Measurements from ENCODE around the gene ECEL1. TPM values are rescaled to one million over a fixed set of nuclear protein-coding genes. Genes with fewer than 3 reads are reported as not detected.
A peak's percentile ranks its signal among the peaks of the same experiment; 100 is the strongest.

Gene ECEL1
- total and polyA plus RNA-seq, 12 donors = 3.9 to 31.7 (median 7.3) TPM

DNA sequence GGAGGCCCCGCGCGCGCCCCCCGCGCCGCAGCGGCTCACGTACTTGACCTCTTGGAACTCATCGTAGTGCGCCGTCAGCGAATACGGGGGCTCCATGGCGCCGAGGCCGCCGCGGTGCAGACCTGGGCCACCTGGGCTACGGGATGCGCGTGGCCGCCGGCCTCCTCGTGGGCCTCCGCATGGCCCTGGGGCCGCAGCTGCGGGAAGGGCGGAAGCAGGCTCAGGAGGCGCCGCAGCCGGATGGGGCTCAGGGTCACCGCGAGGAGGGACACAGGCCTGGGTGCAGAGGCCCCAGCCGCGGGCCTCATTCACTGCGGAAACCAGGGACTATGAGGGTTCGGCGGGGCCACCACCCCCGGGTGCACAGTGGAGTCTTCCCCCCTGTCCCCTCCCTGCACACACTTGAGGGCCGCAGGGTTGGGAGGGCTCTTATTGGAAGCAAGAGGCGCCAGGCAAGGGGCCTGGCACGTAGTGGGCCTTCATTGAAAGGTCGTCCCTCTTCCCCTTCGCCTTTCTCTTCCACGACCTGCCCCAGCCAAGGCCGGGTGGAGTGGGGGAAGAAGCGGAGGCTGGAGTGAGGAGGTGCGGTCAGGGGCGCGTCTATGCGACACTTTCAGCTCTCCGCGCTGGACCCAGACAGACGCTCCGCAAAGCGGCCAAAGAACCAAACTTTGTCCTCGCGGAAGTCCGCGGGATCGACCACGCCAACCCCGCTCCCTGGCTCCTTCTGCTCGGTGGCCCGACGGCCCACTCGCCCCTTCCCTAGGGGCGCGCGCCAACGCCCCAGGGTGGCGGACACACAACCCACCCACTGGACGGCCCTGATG is 863 bp downstream of the ECEL1 start:
- peak overlapping the region in 1 of 4 donors; percentile 29 for H3K4me3 ChIP-seq
- peaks cover 0 to 7% of the 10 kb centered on the region in 2 donors for H3K4me1 ChIP-seq (replicated peaks in 1 of 2)
- H3K27ac ChIP-seq = no peak overlapping the region
- no peaks in the 10 kb centered on the region for H3K9me3 ChIP-seq (replicated peaks in 1 of 3)
- 11 to 19% (median 13%) methylated on average over 15 to 74 of the region's 74 CpGs; no CpG with 5 or more reads in 1 of the 4 donors for WGBS, 4 donors
- TF ChIP-seq, protein P1, sequence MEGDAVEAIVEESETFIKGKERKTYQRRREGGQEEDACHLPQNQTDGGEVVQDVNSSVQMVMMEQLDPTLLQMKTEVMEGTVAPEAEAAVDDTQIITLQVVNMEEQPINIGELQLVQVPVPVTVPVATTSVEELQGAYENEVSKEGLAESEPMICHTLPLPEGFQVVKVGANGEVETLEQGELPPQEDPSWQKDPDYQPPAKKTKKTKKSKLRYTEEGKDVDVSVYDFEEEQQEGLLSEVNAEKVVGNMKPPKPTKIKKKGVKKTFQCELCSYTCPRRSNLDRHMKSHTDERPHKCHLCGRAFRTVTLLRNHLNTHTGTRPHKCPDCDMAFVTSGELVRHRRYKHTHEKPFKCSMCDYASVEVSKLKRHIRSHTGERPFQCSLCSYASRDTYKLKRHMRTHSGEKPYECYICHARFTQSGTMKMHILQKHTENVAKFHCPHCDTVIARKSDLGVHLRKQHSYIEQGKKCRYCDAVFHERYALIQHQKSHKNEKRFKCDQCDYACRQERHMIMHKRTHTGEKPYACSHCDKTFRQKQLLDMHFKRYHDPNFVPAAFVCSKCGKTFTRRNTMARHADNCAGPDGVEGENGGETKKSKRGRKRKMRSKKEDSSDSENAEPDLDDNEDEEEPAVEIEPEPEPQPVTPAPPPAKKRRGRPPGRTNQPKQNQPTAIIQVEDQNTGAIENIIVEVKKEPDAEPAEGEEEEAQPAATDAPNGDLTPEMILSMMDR (IDR thresholded peaks at IDR 0.05) = no peak
- no peak for TF ChIP-seq POLR2A (IDR thresholded peaks at IDR 0.05)
- H3K27me3 ChIP-seq = peaks cover 48% of the 10 kb centered on the region
- H3K36me3 ChIP-seq (replicated peaks in 1 of 2) = no peaks in the 10 kb centered on the region
- intact Hi-C loops (cut with DNase I) = no loop called here
- DNase-seq = peak in 1 of 7 donors; percentile 7

- no peak for TF ChIP-seq POLR2A (IDR thresholded peaks at IDR 0.05)
- TF ChIP-seq, protein P1 (IDR thresholded peaks at IDR 0.05) = no peak
- peaks cover 48% of the 10 kb centered on the region for H3K27me3 ChIP-seq
Observed at GRCh38 chr2:232485757-232486557, 1.7 kb downstream of the ECEL1 start.

GRCh38 chr2:232485348-232485756 is 2.3 kb downstream of the ECEL1 start:
- Histone ChIP-seq H3K4me3 (no peak overlapping the region), H3K27me3 (peaks cover 48% of the 10 kb centered on the region), H3K4me1 (replicated peaks in 1 of 2) (peaks cover 0 to 7% of the 10 kb centered on the region in 2 donors), H3K36me3 (replicated peaks in 1 of 2) (no peaks in the 10 kb centered on the region), H3K9me3 (replicated peaks in 1 of 3) (no peaks in the 10 kb centered on the region), H3K27ac (no peak overlapping the region)
- WGBS, 4 donors = 39 to 45% (median 43%) methylated on average over 17 to 22 of the region's 22 CpGs
- TF ChIP-seq, protein P1 (IDR thresholded peaks at IDR 0.05) = no peak
- no peak for TF ChIP-seq POLR2A (IDR thresholded peaks at IDR 0.05)
- no peak for DNase-seq
- intact Hi-C loops (cut with DNase I) = no loop called here

More at GRCh38 chr2:232485757-232486557, 1.7 kb downstream of the ECEL1 start:
- no peaks in the 10 kb centered on the region for H3K9me3 ChIP-seq (replicated peaks in 1 of 3)
- no peak overlapping the region for H3K4me3 ChIP-seq
- WGBS, 4 donors = 11 to 16% (median 13%) methylated on average over 12 to 111 of the region's 111 CpGs
- intact Hi-C loops (cut with DNase I) = no loop called here
- H3K27ac ChIP-seq = no peak overlapping the region
- peak in 1 of 7 donors; percentile 10 for DNase-seq
- no peaks in the 10 kb centered on the region for H3K36me3 ChIP-seq (replicated peaks in 1 of 2)
- H3K4me1 ChIP-seq (replicated peaks in 1 of 2) = peaks cover 0 to 7% of the 10 kb centered on the region in 2 donors
